ENCODE results near the gene AKR1C2.
"Not testable (repeated sequence)": the region's sequence is repeated elsewhere in the genome, so short reads cannot be mapped to it uniquely, and the experiment has no call there.

- TF ChIP-seq, protein P1, sequence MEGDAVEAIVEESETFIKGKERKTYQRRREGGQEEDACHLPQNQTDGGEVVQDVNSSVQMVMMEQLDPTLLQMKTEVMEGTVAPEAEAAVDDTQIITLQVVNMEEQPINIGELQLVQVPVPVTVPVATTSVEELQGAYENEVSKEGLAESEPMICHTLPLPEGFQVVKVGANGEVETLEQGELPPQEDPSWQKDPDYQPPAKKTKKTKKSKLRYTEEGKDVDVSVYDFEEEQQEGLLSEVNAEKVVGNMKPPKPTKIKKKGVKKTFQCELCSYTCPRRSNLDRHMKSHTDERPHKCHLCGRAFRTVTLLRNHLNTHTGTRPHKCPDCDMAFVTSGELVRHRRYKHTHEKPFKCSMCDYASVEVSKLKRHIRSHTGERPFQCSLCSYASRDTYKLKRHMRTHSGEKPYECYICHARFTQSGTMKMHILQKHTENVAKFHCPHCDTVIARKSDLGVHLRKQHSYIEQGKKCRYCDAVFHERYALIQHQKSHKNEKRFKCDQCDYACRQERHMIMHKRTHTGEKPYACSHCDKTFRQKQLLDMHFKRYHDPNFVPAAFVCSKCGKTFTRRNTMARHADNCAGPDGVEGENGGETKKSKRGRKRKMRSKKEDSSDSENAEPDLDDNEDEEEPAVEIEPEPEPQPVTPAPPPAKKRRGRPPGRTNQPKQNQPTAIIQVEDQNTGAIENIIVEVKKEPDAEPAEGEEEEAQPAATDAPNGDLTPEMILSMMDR (IDR thresholded peaks at IDR 0.05; ENCODE audit: insufficient read depth, low read depth, low read length): not testable (repeated sequence)
- TF ChIP-seq EZH2 (IDR thresholded peaks at IDR 0.05; ENCODE audit: insufficient read depth, low read length): not testable (repeated sequence)
Measured at GRCh38 chr10:5025461-5025881, 21.8 kb upstream of the AKR1C2 start.
